GM18907 (cell line): ENCODE results near the gene CDC20.
"Not testable (repeated sequence)": the region's sequence is repeated elsewhere in the genome, so short reads cannot be mapped to it uniquely, and the experiment has no call there.

Source experiments
- ATAC-seq: cut with Tn5 transposase; IDR thresholded peaks from one replicate; pipeline ENCODE4 v1.9.1; 2021; ENCODE audit warnings: mild to moderate bottlenecking, moderate library complexity; ENCODE audit not compliant: unreplicated experiment

The CDC20 gene

GRCh38 chr1:43354471-43354870 is 4.3 kb upstream of the CDC20 start:
- ATAC-seq = no peak

DNA sequence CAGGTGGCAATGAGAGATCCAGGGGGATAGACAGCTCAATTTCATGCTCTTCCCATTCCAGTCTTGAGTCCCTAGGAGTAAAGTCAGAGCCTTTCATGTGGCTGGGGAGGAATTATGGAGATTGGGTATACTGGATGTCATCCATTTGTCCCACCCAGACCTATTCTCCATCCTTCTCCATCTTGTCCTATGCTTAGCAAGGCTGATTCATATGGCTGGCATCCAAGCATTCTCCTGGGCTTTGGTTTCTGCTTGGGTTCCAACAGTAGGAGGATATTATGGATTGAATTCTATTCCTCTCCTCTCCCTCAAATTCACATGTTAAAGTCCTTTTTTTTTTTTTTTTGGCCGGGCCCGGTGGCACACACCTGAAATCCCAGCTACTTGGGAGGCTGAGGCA is 3.8 kb upstream of the CDC20 start:
- ATAC-seq = no peak

DNA sequence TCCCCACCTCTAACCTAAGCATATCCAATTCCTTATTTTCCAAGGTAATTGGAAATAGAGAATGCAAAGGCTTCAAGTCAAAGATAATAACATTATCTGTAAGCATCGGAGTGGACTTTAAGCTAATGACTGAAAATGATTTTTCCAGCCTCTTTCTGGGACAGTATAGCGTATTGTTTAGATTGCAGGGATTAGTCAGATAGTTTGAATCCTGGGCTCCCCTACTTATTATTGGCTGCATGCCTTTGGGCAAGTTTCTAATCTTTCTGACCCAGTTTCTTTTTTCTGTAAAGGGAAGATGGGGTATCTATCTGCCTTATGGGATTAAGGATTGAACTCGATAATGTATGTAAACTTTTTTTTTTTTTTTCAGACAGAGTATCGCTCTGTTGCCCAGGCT is 1.5 kb upstream of the CDC20 start:
- no peak for ATAC-seq

DNA sequence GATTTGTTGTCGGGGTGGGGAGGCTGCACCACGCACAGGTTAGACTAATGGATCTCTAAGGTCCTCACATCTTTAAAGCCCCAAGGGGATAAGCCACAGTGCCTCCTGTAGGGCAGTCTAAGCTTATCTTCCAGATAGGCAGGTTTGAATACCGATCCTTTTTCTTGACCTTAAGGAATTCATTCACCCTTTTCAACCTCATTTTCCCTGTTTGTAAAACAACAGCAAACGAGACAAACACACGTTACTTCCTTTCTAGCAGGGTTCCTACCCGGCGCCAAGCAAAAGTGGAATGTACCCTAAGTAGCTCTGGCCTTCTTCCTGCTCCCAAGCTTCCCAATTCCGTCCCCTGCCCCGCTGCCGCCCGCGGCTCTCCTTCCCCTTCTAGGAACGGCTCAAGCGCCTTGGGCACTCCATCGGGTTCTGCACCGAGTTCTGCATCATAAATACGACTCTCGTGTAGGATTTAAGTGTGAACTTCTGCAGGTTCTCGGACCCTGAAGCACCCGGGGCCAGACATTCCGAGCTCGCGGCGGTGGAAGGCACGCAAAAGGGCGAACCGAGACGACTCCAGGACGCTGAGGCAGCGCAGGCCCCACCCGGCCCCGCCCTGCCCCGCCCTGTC is 548 bp upstream of the CDC20 start:
- ATAC-seq = peak; percentile 3

GRCh38 chr1:43359696-43360095 is 915 bp downstream of the CDC20 start:
- ATAC-seq = no peak

GRCh38 chr1:43360616-43361015 is 1.8 kb downstream of the CDC20 start:
- ATAC-seq = no peak

DNA sequence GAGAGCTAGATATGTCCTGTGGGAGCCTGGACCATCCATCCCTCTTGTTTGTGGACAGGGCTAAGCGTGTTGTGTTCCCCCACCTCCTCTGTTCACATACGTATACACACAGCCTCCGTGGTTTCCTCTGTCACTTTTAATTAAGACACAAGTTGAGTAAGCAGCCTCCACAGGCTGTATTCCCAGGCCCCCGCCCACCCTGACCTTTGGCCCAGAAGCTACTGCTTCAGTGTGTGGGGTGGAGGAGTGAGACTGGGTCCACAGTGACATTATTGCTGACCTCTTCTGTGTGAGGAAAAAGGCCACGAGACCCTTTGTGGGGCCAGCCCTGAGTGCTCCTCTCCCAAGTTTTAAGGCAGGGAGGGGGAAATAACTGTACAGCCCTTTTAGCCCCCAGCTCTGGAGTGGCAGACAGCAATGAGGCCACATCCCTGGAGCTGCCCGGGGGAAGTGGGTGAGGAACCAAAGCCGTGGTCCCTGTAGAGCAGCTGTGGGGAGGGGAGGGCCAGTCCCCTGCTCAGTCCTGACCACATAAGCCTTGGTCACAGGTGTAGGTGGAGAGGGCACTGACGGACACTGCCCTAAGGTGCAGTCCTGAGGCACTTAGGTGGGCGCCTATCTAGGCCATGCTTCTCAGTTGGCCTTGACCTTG is 4.6 kb downstream of the CDC20 start:
- ATAC-seq = no peak

DNA sequence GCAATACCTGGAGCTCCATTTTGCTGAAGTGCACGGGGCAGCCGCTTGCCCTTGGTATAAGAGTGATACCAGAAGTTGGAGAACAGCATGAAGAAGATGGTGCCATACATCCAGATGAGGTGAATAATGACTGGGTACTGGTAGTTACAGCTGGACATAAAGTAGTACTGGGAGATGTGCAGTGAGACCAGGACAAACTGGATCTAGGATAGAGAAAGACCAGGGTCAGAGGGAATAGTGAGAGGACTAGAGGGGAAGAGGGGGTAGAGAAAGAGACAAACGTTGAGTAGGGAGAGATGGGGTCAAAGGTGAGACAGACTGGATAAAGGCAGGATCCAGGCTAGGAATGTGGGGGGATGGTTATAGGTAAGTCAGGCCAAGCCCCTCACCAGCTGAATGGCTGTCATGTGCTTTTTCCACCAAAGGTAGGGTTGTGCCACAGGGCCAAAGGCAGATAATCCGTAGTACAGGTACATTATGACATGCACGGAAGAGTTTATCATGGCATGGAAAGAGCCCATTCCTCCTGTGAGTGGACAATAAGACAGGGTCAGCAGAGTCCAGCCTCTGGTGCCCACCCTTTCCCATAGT is 5.2 kb downstream of the CDC20 start:
- ATAC-seq = no peak

GRCh38 chr1:43365678-43366077 is 6.9 kb downstream of the CDC20 start:
- no peak for ATAC-seq

- ATAC-seq = no peak
Measured at GRCh38 chr1:43366179-43366578, 7.4 kb downstream of the CDC20 start.

- ATAC-seq = no peak
Measured at GRCh38 chr1:43366601-43367025, 7.8 kb downstream of the CDC20 start.

DNA sequence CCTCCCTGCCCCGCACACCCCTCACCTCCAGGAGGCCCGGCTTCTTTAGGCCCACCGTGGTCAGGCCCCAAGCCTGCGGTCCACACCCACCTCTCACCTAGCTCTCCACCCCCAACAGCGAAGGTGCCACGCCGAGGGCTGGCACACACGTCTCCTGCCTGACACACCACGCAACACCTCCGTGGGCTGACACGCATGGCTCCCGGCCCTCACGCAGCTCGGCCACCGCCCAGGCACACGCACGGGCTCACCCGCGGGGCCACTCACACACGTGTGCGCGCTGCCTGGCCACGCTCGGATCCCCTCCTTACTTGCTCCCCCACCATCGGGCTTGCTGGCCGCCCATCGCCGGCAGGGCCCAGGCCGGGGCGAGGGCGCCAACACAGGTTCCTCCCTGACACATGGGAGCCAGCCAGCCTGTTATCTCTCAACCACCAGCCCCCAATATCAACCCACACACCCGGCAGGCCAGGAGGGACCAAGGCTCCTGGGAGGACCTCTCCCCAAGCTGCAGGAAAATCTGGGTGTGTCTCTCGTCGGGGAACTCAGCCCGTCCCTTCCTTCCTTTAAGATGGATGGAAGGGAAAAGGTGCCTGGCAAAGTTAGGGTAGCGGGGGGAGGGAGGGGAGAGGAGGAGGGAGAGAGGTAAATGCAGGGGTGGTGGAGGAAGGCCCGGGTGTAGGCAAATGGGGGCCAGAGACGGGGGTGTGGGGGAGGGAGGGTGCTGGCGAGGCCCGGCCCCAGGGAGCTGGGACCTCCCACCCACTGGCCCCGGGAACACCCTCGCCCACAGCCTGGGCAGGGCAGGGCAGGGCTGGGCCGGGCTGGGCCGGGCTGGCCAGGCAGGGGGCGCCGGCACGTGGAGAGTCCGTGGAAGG is 8.5 kb downstream of the CDC20 start:
- ATAC-seq = peak; percentile 50

GRCh38 chr1:43367904-43368645 is 9.3 kb downstream of the CDC20 start, which contains the start of gene ELOVL1:
Gene ELOVL1 (minus strand): TSS chr1:43368011. CDS start chr1:43365609, 2,402 bp downstream.
- ATAC-seq = peak; percentile 72

- no peak for ATAC-seq
Measured at GRCh38 chr1:43368646-43369020, 9.9 kb downstream of the CDC20 start.

DNA sequence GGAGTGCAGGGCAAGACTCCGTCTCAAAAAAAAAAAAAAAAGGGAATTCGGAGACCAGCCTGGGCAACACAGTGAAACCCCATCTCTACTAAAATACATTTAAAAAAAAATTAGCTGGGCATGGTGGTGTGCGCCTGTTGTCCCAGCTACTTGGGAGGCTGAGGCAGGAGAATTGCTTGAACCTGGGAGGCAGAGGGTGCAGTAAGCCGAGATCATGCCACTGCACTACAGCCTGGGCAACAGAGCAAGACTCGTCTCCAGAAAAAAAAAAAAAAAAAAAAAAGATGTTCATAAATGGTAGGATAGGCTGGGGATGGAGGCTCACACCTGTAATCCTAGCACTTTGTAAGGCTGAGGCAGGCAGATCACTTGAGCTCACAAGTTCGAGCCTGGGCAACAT is 11.0 kb downstream of the CDC20 start:
- not testable (repeated sequence) for ATAC-seq

DNA sequence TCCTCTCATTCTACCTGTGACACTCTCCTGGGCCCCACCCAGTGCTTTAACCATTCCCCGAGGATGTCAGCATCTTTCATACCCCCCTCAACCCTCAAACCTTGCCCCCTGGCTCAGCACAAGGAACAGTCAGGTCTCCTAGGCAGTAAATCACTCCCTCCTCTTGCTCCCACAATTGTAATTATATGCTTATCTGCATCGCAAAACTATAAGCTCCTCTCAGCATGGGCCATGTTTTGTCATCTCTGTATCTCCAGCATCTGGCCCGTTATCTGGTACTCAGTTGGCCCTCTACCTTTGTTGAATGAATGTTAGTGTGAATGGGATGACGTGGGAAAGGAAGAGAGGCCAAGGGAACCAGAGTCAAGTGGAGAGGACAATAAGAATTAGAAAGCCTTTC is 11.8 kb downstream of the CDC20 start:
- no peak for ATAC-seq

- no peak for ATAC-seq
Measured at GRCh38 chr1:43372172-43372571, 13.4 kb downstream of the CDC20 start.

DNA sequence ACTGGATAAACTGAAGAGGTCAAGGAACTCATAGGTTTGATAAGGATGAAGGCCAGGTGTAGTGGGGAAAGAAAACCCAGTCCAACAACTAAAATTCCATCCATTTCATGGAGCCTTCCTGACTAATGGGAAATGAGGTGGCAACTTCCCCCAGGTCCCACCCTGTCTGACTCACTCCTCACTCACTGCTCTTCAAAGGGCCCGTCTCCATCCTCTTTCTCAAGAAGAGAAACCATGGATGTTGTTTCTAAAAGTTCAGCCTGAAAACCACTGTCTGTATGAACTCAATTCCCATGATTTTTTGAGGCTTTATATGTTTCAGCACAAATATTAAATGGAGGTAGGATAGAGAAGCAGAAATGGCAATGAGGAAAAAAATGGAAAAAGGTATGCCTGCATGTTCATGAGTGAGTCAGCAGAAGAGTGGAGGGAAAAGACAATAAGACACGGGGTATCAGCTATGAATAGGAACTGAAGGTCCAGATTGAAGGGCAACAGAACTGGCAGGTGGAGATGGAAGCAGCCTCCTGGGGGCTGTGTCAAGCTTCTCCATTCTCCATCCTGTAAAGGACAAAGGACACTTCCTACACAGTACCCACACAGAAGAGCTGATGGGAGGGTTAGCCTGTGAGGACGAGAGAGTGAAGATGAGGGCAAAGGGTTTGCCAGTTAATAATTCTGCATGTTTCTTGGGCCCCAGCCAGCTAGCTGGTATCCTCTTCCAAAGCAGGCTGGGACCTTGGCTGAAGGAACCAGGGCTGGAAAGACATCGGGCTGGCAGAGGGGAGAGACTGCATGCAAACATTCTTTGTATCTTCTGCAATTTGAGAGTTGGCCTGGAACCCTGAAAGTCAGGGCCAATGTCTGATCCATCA is 14.5 kb downstream of the CDC20 start:
- ATAC-seq = no peak

GRCh38 chr1:43376723-43377235 is 18.0 kb downstream of the CDC20 start:
- no peak for ATAC-seq

GRCh38 chr1:43377831-43378230 is 19.1 kb downstream of the CDC20 start:
- ATAC-seq = no peak
